GM12873 (cell line): Measurements from ENCODE around the gene SLC36A2.

Experiments
- TF ChIP-seq, protein P1 (sequence below): IDR thresholded peaks from 2 replicates; pipeline ENCODE4 v1.5.1; 2012; ENCODE audit warnings: low read depth, mild to moderate bottlenecking, moderate library complexity, low read length, control low read depth; ENCODE audit not compliant: insufficient read depth; ENCODE audit errors: missing control alignments

Gene SLC36A2

DNA sequence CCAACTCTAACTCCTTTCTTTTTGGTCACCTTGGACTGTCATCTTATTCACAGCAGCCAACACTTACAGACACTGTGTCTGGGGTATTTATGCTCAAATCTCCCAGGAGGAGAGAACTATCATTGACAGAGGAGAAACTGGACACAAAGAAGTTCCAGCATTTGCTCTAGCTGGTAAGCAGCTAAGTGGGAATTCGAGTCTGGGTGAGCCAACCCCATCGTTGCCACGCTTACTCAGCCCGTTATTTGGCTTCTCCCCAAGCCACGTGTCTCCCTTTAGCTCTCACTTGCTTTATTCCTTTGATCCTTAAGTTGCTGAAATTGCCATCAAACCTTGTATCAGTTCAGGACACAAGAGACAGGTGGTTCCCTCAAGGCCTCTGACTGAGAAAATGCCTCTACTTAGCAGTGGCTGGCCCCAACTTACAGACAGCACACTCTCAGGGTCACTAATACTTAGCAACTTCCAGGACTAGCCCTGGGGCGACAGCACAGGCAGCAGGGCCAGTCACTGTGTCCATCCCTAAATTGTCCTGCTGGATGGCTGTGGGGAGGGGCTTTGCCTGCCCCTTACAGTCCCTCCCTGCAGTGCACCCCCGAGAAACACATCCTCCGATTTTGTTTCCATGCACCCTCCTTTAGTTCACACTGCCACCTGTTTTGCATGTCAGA, 1.4 kb downstream of the SLC36A2 start:
- TF ChIP-seq, protein P1, sequence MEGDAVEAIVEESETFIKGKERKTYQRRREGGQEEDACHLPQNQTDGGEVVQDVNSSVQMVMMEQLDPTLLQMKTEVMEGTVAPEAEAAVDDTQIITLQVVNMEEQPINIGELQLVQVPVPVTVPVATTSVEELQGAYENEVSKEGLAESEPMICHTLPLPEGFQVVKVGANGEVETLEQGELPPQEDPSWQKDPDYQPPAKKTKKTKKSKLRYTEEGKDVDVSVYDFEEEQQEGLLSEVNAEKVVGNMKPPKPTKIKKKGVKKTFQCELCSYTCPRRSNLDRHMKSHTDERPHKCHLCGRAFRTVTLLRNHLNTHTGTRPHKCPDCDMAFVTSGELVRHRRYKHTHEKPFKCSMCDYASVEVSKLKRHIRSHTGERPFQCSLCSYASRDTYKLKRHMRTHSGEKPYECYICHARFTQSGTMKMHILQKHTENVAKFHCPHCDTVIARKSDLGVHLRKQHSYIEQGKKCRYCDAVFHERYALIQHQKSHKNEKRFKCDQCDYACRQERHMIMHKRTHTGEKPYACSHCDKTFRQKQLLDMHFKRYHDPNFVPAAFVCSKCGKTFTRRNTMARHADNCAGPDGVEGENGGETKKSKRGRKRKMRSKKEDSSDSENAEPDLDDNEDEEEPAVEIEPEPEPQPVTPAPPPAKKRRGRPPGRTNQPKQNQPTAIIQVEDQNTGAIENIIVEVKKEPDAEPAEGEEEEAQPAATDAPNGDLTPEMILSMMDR = no peak

DNA sequence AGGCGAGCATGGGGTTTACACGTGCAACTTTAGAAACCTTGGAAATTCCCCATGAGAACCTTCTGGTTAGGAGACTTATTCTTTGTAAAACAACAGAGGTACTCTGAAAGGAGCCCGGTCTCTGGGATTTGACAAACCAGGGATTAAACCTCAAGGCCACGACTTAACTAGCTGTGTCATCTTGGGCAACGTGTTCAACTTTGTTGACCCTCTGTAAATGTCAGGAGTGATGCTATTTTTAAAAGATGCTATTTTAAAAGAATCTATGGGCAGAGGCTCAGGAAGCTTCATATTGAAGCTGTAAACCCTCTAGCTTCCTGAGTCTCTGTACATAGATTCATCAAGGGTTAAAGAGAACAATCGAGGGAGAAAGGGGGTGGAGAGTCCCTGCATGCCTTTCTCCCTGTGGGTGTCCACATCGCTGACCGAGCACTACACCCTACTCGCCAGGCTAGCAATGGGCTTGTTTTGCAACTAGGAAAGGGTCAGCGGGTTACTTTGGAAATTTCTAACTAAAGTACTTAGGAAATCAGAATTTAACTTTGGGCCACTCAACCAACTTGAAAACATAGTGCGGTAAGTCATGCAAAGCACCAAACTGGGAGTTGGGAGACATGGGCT, 2.1 kb downstream of the SLC36A2 start:
- TF ChIP-seq, protein P1 = no peak

DNA sequence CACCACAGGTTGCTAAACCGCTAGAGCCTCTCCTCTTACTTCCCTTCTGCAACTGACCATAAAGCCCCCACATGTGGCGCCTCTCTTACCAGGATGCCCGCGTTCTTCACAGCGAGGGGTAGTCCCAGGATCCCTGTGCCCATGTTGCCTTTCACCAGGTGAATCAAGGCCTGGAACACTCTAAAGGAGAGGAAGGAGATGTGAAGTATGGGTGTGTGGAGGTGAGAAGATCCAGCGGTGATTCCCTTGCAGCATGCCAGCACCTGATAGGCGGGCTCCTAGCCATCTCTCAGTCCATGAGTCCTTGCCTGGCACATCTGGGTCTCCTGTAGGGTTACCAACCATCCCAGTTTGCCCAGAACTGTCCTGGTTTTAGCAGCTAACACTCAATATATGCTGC, 3.3 kb downstream of the SLC36A2 start:
- TF ChIP-seq, protein P1 = no peak

DNA sequence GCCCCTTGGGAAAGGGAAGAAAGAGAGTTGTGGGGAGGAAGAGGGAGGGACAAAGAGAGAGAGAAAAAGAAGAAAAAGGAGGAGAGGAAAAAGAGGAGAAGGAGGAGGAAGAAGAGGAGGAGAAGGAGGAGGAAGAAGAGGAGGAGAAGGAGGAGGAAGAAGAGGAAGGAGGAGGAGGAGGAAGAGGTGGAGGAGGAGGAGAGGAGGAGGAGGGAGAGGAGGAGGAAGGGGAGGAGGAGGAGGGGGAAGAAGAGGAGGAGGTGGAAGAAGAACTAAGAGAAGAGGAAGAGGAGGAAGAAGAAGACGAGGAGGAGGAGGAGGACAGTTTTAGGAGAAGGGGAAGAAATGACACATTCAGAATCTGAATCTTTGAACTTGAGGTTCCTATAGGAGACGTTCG, 7.4 kb downstream of the SLC36A2 start:
- TF ChIP-seq, protein P1 = no peak

DNA sequence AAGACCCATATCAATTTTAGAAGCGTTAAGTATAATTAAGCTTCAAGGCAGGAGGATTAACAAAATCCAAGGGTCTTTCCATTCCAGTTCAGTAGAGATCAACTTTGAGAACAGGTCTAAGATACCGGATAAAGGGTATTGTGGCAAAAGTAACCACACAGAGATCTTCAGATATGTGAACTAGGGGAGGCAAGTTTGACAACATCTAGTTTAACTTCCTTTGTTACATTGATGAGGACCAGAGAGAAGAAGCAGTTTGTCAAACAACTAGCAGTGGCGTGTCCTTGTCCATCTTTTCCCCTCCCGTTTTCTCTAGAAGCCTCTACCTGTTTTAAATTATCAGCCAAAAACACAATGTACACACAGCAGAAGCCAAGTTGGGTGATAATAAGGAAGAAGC, 8.6 kb downstream of the SLC36A2 start:
- TF ChIP-seq, protein P1 = no peak

DNA sequence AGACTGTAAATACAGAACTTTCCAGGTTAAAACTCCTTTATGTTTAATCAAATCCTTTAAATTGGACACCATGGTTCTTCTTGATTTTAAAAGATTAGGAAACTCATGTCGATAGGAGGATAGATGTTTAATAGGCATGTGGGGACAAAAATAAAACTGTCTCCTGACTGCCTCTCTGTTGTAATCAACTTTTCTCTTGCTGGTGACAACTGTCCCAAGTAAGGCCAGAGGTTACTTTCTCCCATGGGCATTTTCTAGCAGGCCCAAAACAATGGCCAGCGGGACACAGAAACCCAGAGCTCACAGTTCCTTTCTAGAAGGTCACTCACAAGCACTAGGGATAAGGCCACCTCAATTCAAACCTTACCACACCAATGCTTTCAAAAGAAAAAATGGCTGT, 14.5 kb downstream of the SLC36A2 start:
- TF ChIP-seq, protein P1 = no peak

DNA sequence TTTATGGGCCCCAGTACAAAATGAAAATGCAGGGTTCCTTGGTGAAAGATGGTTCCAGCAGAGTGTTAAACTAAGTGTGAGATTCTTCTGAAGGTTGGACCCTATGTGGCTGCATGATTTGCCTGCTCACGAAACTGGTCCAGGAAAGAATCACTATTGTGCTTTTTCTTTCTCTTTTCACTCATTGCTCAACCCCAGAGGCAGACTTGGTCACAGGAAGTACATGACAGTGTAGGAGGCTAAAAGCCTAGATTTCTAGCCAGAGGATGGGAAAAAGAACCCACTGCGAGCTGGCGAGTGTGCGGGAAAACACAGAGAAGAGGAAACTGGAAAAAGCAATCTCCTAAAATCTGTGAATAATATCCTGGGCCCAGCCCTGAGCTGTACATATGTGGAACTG, 18.6 kb downstream of the SLC36A2 start:
- TF ChIP-seq, protein P1 = no peak
